Activated CD4-positive, CD25-positive, alpha-beta regulatory T cell (primary cell): Measurements from ENCODE around the gene RER1.

Experiments
- DNase-seq, 4 experiments: peaks; one replicate each; lab custom pipeline; 2025; lab: John Stamatoyannopoulos, UW

RER1 gene, protein sequence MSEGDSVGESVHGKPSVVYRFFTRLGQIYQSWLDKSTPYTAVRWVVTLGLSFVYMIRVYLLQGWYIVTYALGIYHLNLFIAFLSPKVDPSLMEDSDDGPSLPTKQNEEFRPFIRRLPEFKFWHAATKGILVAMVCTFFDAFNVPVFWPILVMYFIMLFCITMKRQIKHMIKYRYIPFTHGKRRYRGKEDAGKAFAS

DNA sequence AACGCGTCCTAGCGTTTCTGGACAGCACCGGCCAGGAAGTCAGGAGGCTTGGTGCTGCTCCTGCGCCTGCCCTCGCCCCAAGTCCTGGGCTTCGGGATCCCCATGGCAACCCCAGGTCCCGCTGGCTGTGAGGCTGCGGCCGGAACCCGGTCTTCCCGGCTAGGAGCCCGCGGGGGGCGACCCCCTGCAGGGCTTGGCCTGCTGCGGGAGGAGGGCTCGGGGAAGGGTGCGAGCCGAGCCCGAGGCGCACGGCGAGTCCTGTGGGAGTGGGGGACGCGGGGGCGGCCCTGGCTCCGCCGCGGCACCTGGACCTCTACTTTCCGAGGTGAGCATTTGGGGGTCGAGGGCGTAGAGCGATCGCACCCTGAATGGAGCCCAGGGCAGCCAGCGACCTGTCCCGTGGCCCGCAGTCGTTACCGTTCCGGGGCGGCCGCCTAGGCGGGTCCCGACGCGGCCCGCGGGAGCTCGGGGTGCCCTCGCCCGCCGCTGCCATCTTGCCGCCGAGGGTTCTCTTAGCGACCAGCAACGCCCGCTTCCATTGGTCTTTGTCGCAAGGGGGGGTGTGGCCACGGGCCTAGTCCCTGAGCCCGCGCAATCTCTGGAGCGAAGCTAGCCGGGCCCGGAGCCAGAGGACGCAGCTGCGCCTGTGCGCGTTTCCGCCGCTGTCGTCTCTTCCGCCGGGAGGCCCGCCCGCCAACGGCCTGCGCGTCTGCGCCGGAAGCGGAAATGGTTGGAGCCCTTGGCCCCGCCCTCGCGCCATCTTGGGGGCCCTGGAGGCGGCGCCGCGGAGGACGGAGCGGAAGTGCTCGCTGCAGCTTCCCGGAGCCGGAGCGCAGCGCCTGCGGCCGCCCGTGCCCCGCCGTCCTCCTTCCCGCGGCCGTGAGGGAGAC, at the start of gene RER1, which contains the start of gene MORN1:
RER1 (plus strand) TSS at position 801 of the 890 bp plus-strand sequence. CDS start 3,950 bp downstream, outside the sequence.
MORN1 (minus strand) TSS at position 514 of the 890 bp plus-strand sequence; CDS start at position 493, 21 bp downstream.
- peak; percentile 96 to 99 (median 98) for DNase-seq

DNA sequence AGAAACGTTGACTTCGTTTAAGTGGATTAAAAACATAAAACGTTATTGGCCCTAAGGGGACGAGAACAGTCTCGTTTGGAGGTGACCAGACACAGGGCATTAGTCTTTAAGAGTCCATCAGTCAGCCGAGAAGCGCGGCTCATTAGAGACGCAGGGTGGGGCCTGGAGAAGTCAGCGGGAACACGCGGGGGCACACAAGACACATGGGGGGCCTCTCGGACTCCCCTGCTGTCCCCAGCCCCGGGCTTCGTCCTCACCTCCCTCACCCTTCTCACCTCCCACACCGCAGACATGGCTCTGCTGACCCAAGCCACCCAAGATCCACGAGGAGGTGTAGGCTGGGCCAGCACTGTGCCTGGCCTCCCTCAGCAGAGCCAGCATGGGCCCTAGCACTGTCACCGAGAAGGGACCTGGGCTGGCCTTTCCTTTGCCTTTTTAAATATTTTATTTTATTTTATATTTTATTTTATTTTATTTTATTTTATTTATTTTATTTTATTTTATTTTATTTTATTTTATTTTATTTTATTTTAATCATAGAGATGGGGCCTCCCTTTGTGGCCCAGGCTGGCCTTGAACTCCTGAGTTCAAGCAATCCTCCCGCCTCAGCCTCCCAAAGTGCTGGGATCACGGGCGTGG, 49.1 kb upstream of the RER1 start:
- no peak for DNase-seq

GRCh38 chr1:2343023-2343935, 48.4 kb upstream of the RER1 start:
- DNase-seq, result no peak

- DNase-seq, result no peak
These were observed 47.4 kb upstream of the RER1 start for GRCh38 chr1:2344121-2344681.

- DNase-seq, result no peak
These were observed 46.8 kb upstream of the RER1 start for GRCh38 chr1:2344744-2345296.

DNA sequence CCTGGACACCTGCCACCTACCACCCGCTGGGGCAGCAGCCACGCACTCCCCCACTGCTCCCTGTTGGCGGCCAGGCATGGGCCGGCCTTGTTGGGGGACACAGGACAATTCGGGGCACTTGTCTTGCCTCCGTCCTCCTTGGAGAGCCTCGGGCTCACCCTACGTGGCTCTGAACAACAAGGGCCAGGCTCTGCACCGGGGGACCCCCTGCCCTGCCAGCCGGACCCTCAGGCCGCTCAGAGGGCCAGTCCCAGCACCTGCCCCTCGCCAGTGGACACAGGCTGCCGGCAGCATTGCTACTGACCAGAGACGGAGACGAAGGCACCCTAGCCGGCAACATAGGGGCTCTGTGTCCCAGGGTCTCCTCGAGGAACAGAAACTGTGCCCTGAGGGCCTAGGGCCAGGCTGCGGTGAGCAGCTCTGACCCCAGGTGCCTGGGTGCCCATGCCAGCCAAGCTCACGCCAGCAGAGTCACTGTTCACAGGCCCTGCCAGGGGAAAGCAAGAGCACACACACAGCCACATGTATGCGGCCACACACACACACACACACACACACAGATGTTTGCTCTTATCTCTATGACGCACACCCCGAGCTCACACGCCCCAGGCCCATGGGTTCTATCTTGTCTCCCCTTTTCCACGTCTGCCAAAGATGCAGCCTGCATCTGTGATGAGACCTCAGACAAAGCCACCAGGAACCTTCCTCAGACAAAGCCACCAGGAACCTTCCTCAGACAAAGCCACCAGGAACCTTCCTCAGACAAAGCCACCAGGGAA, 46.2 kb upstream of the RER1 start:
- DNase-seq, result no peak

DNA sequence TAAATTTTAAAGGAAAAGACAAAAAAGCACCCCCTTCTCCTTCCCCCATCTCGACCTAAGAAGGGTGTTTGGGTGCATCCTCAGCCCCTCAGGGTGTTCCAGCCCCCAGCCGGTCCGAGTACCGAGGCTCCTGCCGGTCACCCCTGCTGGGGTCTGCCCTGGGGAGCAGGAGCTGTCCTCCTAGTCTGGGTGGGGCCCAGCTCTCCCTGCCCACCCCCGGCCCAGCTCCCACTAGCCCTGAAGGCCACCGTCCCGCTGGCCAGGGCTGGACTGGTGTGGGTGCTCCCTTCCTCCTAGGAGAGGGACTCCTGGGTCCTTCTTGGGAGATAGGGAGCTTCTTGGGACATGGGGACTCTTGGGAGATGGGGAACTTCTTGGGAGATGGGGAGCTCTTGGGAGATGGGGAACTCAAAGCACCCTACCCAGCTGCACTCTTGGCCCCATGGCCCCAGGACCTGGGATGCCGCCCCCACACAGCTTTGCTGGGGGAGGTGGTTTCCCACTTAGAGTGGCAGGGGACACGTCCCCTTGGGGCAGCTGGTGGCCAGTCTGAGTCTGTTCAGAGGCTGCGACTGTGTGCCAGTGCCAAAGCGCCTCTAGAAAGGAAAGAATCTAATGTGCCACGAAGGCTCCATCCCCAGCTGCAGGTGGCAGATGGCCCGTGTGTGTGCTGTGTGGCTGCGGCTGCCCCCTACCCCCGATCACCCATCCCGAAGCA, 44.8 kb upstream of the RER1 start:
- DNase-seq, result no peak

GRCh38 chr1:2347409-2347785, 44.2 kb upstream of the RER1 start:
- no peak for DNase-seq

- DNase-seq, result no peak
These were observed 43.7 kb upstream of the RER1 start for GRCh38 chr1:2347896-2348295.

GRCh38 chr1:2348346-2349325, 43.0 kb upstream of the RER1 start:
- DNase-seq, result no peak

DNA sequence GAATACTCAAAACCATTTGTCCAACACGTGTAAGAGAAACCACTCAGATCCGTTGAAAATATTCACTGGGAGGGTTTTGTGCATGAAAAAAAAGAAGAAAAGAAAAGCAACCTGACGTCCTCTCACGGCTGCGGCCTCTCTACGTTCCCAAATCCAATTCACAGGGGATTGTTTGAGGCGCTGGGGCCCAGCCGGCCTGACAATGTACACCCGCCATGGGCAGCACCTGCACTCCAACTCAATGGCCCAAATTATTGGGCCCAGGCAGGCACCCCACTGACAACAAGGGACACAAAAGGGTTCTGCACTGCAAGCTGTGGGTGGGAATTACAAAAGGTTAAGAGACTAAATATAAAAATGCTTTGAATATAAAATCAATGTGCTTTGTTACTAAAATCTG, 41.8 kb upstream of the RER1 start:
- DNase-seq, result no peak

- DNase-seq, result no peak
These were observed 41.1 kb upstream of the RER1 start for GRCh38 chr1:2350501-2350900.

GRCh38 chr1:2350911-2351655, 40.6 kb upstream of the RER1 start:
- no peak for DNase-seq

DNA sequence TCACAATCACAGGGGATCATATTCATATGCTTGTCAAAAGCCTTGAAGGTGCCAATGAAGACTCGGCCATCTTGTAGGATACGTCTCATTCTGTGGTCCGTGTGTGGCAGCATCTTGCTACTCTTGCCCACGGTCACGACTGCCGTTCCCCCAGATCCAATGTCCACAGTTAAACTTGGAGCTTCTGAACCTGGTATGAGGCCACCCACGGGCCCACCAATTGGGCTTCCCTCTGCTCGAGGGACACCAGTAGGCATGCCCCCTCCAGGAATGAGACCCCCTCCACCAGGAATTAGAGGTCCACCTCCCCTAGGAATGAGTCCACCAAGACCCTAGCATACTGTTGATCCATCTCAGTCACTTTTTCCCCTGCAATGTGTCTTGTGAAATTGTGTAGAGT, 39.9 kb upstream of the RER1 start:
- DNase-seq, result no peak

DNA sequence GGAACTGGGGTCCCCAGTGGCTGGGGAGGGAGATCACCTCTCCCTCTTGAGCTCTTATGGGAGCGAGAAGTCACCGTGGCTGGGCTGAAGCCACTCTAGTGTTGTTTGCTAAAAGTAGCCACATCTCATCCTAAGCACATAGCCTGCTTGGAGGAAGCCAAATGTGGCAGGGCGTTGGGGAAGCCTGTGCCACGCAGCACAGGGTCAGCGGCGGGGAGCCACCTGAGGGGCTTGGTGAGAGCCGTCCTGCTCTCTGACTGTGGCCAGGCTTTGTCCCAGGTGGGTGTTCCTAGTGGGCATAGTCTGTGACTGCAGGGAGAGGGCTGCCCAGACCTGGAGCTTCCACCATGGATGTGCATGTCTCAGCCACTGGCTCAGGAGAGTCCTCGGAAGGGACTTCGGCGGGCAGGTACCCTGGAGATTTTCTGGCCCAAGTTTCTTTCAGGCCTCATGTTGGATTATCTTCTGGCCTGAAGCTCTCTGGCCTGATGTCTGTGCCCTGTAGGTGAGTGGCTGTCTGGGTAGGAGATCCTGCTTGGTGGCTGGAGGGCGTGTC, 39.2 kb upstream of the RER1 start:
- DNase-seq, result no peak

DNA sequence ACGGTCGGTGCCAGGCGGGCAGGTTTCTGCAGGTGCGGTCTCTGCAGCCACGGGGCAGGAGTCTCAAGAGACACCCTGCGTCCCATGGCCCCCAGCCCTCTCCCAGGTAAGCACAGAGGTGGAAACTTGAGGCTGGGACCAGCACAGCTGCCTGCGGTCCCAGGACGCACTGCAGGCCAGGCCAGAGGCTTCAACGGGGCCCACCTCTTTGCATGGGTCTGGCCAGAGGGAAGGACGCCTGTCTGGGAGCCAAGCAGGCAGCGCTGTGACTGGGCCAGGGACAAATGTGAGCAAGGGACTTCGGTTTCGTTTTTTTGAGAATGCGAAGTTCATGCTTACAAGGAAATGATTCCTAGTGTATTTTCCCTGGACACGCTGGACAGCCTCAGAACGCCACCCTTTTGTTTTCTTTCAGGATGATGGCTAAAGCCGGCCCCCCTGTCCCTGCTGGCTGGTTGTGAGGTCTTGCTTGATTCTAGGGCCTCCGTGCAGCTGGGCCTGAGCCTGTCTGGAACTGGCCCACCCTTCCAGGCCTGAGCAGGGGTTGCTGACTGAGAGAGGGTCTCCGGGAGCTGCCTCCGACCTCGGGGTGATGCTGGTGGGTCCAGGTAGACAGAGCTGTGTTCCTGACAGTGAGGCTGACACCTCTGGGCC, 38.6 kb upstream of the RER1 start:
- no peak for DNase-seq
